ENCODE results near the gene SLC6A19. TPM values are rescaled to one million over a fixed set of nuclear protein-coding genes. Genes with fewer than 3 reads are reported as not detected.

SLC6A19 gene
- total and polyA plus RNA-seq, 2 donors (not counting 1 experiment from before 2014, with no cell fraction given) = not detected

DNA sequence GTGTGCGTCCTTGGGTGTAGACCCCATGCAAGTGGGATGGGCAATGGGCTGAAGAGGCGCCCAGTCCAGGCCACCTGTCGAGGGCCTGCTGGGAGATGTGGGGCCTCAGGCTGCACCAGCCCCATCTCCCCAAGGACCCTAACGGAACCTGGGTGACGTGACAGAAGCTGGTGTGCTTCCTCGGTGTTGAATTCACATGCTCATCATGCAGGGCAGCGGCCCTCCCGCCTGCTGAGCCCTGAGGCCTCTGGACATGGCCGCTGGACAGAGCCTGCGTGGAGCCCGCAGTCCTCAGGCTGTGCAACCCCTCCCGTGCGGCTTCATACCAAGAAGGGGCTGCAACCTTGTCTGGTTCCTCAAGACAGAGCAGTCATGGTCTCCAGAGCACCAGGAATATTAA lies 66.7 kb downstream of the SLC6A19 start:
- POLR2A ChIA-PET = no interaction called here
- H3K4me3 Mint-ChIP-seq = no peak overlapping the region

DNA sequence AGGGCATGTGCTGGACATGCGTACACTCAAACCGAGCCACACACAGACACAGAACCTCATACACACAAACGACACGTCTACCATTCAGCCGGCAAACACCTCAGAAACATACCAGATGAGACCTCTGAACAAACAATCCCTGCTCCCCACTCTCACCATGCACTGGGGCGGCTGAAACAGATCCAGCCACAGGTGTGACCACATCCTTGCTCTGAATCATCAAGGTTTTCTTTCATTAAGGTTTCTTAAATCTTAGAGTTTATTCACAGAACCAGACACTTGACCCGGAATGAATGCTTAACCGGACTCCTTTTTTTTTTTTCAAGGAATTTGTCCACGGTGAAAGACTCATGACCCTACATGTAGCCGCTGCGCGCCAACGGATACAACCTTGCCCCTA lies 67.3 kb downstream of the SLC6A19 start:
- H3K4me2 ChIP-seq (replicated peaks; ENCODE audit: low read depth, low read length, poor library complexity, severe bottlenecking) = no peak overlapping the region
- no peak overlapping the region for H3K27ac ChIP-seq (ENCODE audit: low read length in 2 of 2)
- H3K27me3 Mint-ChIP-seq = no peaks in the 10 kb centered on the region
- H3K4me1 Mint-ChIP-seq = no peaks in the 10 kb centered on the region
- no peaks in the 10 kb centered on the region for H4K20me1 ChIP-seq (ENCODE audit: control insufficient read depth, insufficient read depth, low read length, poor library complexity, severe bottlenecking)
- intact Hi-C loops (cut with micrococcal nuclease) = no loop called here
- CTCF ChIA-PET = no interaction called here
- POLR2A ChIA-PET = no interaction called here
- no peaks in the 10 kb centered on the region for H3K27me3 ChIP-seq (replicated peaks in 1 of 4; ENCODE audit: control extremely low read depth in 1 of 4, control insufficient read depth in 3 of 4, insufficient read depth in 4 of 4, low read length in 3 of 4)
- no peak for ATAC-seq (ENCODE audit: low read depth)
- H3K4me3 ChIP-seq (ENCODE audit: control extremely low read depth in 1 of 5, extremely low read depth in 1 of 5, insufficient read depth in 1 of 5, low read depth in 2 of 5, low read length in 4 of 5) = no peak overlapping the region
- DNase-seq = no peak
- H3K27ac Mint-ChIP-seq = no peak overlapping the region
- no peak overlapping the region for H2AFZ ChIP-seq (ENCODE audit: insufficient read depth, low read depth, low read length, poor library complexity, severe bottlenecking)
- no peaks in the 10 kb centered on the region for H3K9me3 Mint-ChIP-seq (ENCODE audit: insufficient read depth)
- H3K9me3 ChIP-seq (ENCODE audit: control extremely low read depth in 1 of 3, control insufficient read depth in 2 of 3, insufficient read depth in 1 of 3, low read length in 2 of 3) = peaks cover 0 to 11% (median 0%) of the 10 kb centered on the region in 3 donors
- no peaks in the 10 kb centered on the region for H3K79me2 ChIP-seq (ENCODE audit: control insufficient read depth, insufficient read depth, low read length)
- 95% methylated on average over 13 of the region's 13 CpGs for WGBS (ENCODE audit: insufficient coverage)
- H3K4me1 ChIP-seq (ENCODE audit: control insufficient read depth in 2 of 2, insufficient read depth in 2 of 2, low read length in 2 of 2) = no peaks in the 10 kb centered on the region
- H3K9ac ChIP-seq (ENCODE audit: low read length) = no peak overlapping the region
- no peaks in the 10 kb centered on the region for H3K36me3 ChIP-seq (replicated peaks in 1 of 2; ENCODE audit: control extremely low read depth in 1 of 2, control insufficient read depth in 1 of 2, extremely low read depth in 1 of 2, insufficient read depth in 2 of 2, low read length in 1 of 2)
- no peak for TF ChIP-seq EZH2 (IDR thresholded peaks at IDR 0.05; ENCODE audit: borderline replicate concordance, insufficient read depth, low read depth, low read length, poor library complexity, severe bottlenecking)
- TF ChIP-seq, protein P1, sequence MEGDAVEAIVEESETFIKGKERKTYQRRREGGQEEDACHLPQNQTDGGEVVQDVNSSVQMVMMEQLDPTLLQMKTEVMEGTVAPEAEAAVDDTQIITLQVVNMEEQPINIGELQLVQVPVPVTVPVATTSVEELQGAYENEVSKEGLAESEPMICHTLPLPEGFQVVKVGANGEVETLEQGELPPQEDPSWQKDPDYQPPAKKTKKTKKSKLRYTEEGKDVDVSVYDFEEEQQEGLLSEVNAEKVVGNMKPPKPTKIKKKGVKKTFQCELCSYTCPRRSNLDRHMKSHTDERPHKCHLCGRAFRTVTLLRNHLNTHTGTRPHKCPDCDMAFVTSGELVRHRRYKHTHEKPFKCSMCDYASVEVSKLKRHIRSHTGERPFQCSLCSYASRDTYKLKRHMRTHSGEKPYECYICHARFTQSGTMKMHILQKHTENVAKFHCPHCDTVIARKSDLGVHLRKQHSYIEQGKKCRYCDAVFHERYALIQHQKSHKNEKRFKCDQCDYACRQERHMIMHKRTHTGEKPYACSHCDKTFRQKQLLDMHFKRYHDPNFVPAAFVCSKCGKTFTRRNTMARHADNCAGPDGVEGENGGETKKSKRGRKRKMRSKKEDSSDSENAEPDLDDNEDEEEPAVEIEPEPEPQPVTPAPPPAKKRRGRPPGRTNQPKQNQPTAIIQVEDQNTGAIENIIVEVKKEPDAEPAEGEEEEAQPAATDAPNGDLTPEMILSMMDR (IDR thresholded peaks at IDR 0.05) = no peak
- H3K4me3 Mint-ChIP-seq = no peak overlapping the region

More for the DNA sequence above, 66.7 kb downstream of the SLC6A19 start:
- no peak for DNase-seq
- no peak overlapping the region for H3K27ac Mint-ChIP-seq
- no peak for ATAC-seq (ENCODE audit: low read depth)
- Histone ChIP-seq H3K4me3 (ENCODE audit: control extremely low read depth in 1 of 5, extremely low read depth in 1 of 5, insufficient read depth in 1 of 5, low read depth in 2 of 5, low read length in 4 of 5) (no peak overlapping the region), H3K4me1 (ENCODE audit: control insufficient read depth in 2 of 2, insufficient read depth in 2 of 2, low read length in 2 of 2) (no peaks in the 10 kb centered on the region), H3K9ac (ENCODE audit: low read length) (no peak overlapping the region), H3K9me3 (ENCODE audit: control extremely low read depth in 1 of 3, control insufficient read depth in 2 of 3, insufficient read depth in 1 of 3, low read length in 2 of 3) (peaks cover 0 to 17% (median 0%) of the 10 kb centered on the region in 3 donors), H3K27me3 (replicated peaks in 1 of 4; ENCODE audit: control extremely low read depth in 1 of 4, control insufficient read depth in 3 of 4, insufficient read depth in 4 of 4, low read length in 3 of 4) (no peaks in the 10 kb centered on the region), H3K27ac (ENCODE audit: low read length in 2 of 2) (no peak overlapping the region), H3K4me2 (replicated peaks; ENCODE audit: low read depth, low read length, poor library complexity, severe bottlenecking) (no peak overlapping the region), H3K79me2 (ENCODE audit: control insufficient read depth, insufficient read depth, low read length) (no peaks in the 10 kb centered on the region), H4K20me1 (ENCODE audit: control insufficient read depth, insufficient read depth, low read length, poor library complexity, severe bottlenecking) (no peaks in the 10 kb centered on the region), H3K36me3 (replicated peaks in 1 of 2; ENCODE audit: control extremely low read depth in 1 of 2, control insufficient read depth in 1 of 2, extremely low read depth in 1 of 2, insufficient read depth in 2 of 2, low read length in 1 of 2) (no peaks in the 10 kb centered on the region), H2AFZ (ENCODE audit: insufficient read depth, low read depth, low read length, poor library complexity, severe bottlenecking) (no peak overlapping the region)
- H3K9me3 Mint-ChIP-seq (ENCODE audit: insufficient read depth) = no peaks in the 10 kb centered on the region
- WGBS (ENCODE audit: insufficient coverage) = 93% methylated on average over 13 of the region's 13 CpGs
- no peak for TF ChIP-seq EZH2 (IDR thresholded peaks at IDR 0.05; ENCODE audit: borderline replicate concordance, insufficient read depth, low read depth, low read length, poor library complexity, severe bottlenecking)
- TF ChIP-seq, protein P1 (IDR thresholded peaks at IDR 0.05) = no peak
- no peaks in the 10 kb centered on the region for H3K4me1 Mint-ChIP-seq
- no peaks in the 10 kb centered on the region for H3K27me3 Mint-ChIP-seq
- CTCF ChIA-PET = no interaction called here
- intact Hi-C loops (cut with micrococcal nuclease) = no loop called here

Measured in B cell (primary cell).